T follicular helper cell (primary cell): ENCODE data around the gene HLA-DPB1.
"Not testable (repeated sequence)": the region's sequence is repeated elsewhere in the genome, so short reads cannot be mapped to it uniquely, and the experiment has no call there.

Experiments used
- DNase-seq: peaks from one replicate; pipeline ENCODE4 v3.0.0-alpha.2; 2020; ENCODE audit warnings: low read depth
- total RNA-seq, 2 experiments: gene quantifications; one replicate each; lab custom pipeline; 2026; lab: John Stamatoyannopoulos, UW

HLA-DPB1 gene
- 2.3 to 9.9 reads per million in 2 experiments for total RNA-seq

- DNase-seq: peak; percentile 14
Measured at GRCh38 chr6:33075568-33076405, at the start of gene HLA-DPB1. Gene HLA-DPB1, plus strand, starts transcription at chr6:33075990. Its CDS starts 52 bp downstream, at chr6:33076042.

- DNase-seq: no peak
Measured at GRCh38 chr6:33028220-33028849, 47.5 kb upstream of the HLA-DPB1 start.

GRCh38 chr6:33029328-33030184, 46.2 kb upstream of the HLA-DPB1 start:
- DNase-seq: no peak

GRCh38 chr6:33030245-33030644, 45.5 kb upstream of the HLA-DPB1 start:
- no peak for DNase-seq

GRCh38 chr6:33034554-33034953, 41.2 kb upstream of the HLA-DPB1 start:
- no peak for DNase-seq

GRCh38 chr6:33036535-33036934, 39.3 kb upstream of the HLA-DPB1 start:
- DNase-seq: no peak

- DNase-seq: no peak
Measured at GRCh38 chr6:33040157-33040556, 35.6 kb upstream of the HLA-DPB1 start.

- no peak for DNase-seq
Measured at GRCh38 chr6:33049323-33050013, 26.3 kb upstream of the HLA-DPB1 start.

- no peak for DNase-seq
Measured at GRCh38 chr6:33050014-33050810, 25.6 kb upstream of the HLA-DPB1 start.

- DNase-seq: no peak
Measured at GRCh38 chr6:33052627-33053026, 23.2 kb upstream of the HLA-DPB1 start.

GRCh38 chr6:33053230-33053629, 22.6 kb upstream of the HLA-DPB1 start:
- DNase-seq: no peak

GRCh38 chr6:33057222-33058150, 18.3 kb upstream of the HLA-DPB1 start:
- no peak for DNase-seq

- no peak for DNase-seq
Measured at GRCh38 chr6:33061987-33062386, 13.8 kb upstream of the HLA-DPB1 start.

GRCh38 chr6:33063435-33063834, 12.4 kb upstream of the HLA-DPB1 start:
- not testable (repeated sequence) for DNase-seq

GRCh38 chr6:33064723-33065122, 11.1 kb upstream of the HLA-DPB1 start:
- DNase-seq: no peak

- DNase-seq: no peak
Measured at GRCh38 chr6:33065312-33065711, 10.5 kb upstream of the HLA-DPB1 start.

GRCh38 chr6:33066917-33067521, 8.8 kb upstream of the HLA-DPB1 start:
- DNase-seq: no peak

- DNase-seq: no peak
Measured at GRCh38 chr6:33069021-33069738, 6.6 kb upstream of the HLA-DPB1 start.

GRCh38 chr6:33070909-33071308, 4.9 kb upstream of the HLA-DPB1 start:
- no peak for DNase-seq
